ENCODE results near the gene NBEA.
"Not testable (repeated sequence)": the region's sequence is repeated elsewhere in the genome, so short reads cannot be mapped to it uniquely, and the experiment has no call there.

The NBEA gene

GRCh38 chr13:35393886-35394285, 451.8 kb downstream of the NBEA start:
- DNase-seq = no peak

- not testable (repeated sequence) for DNase-seq
These were observed 466.2 kb downstream of the NBEA start for GRCh38 chr13:35408285-35408684.

GRCh38 chr13:35411059-35411744, 469.1 kb downstream of the NBEA start:
- no peak for DNase-seq

- no peak for DNase-seq
These were observed 506.4 kb downstream of the NBEA start for GRCh38 chr13:35448465-35448864.

- no peak for DNase-seq
These were observed 507.8 kb downstream of the NBEA start for GRCh38 chr13:35449821-35450220.

GRCh38 chr13:35455022-35455421, 513.0 kb downstream of the NBEA start:
- DNase-seq = no peak

GRCh38 chr13:35457258-35457657, 515.2 kb downstream of the NBEA start:
- DNase-seq = no peak

GRCh38 chr13:35460061-35460460, 518.0 kb downstream of the NBEA start:
- DNase-seq = no peak

- DNase-seq = no peak
These were observed 523.3 kb downstream of the NBEA start for GRCh38 chr13:35465371-35465770.

GRCh38 chr13:35468195-35468594, 526.1 kb downstream of the NBEA start:
- no peak for DNase-seq

- no peak for DNase-seq
These were observed 527.9 kb downstream of the NBEA start for GRCh38 chr13:35469806-35470525.

- peak; percentile 2 for DNase-seq
These were observed 528.9 kb downstream of the NBEA start for GRCh38 chr13:35470671-35471661.

- DNase-seq = no peak
These were observed 529.7 kb downstream of the NBEA start for GRCh38 chr13:35471706-35472322.

GRCh38 chr13:35472323-35472881, 530.3 kb downstream of the NBEA start:
- no peak for DNase-seq

- no peak for DNase-seq
These were observed 531.2 kb downstream of the NBEA start for GRCh38 chr13:35473206-35473775.

- no peak for DNase-seq
These were observed 531.7 kb downstream of the NBEA start for GRCh38 chr13:35473802-35474201.

GRCh38 chr13:35474496-35475211, 532.6 kb downstream of the NBEA start:
- no peak for DNase-seq

- DNase-seq = peak; percentile 21
These were observed 533.3 kb downstream of the NBEA start for GRCh38 chr13:35475212-35475959.

- DNase-seq = peak; percentile 19
These were observed 534.2 kb downstream of the NBEA start, which contains the start of gene MAB21L1 for GRCh38 chr13:35475960-35476943. Gene MAB21L1, minus strand, starts transcription at chr13:35476689. Its CDS starts 551 bp downstream, at chr13:35476138.
